ENCODE measurements around the gene RMND1.

Gene RMND1

GRCh38 chr6:151422981-151423380 lies 28.9 kb downstream of the RMND1 start:
- DNase-seq (ENCODE audit: low read depth in 2 of 3, low spot score in 2 of 3), result no peak

- no peak for DNase-seq (ENCODE audit: low read depth in 2 of 3, low spot score in 2 of 3)
Measured at GRCh38 chr6:151417477-151417876, 34.4 kb downstream of the RMND1 start.

GRCh38 chr6:151414641-151415260 lies 37.2 kb downstream of the RMND1 start:
- no peak for DNase-seq (ENCODE audit: low read depth in 2 of 3, low spot score in 2 of 3)

- DNase-seq (ENCODE audit: low read depth in 2 of 3, low spot score in 2 of 3), result no peak
Measured at GRCh38 chr6:151413372-151414145, 38.4 kb downstream of the RMND1 start.

GRCh38 chr6:151412909-151413308 lies 39.0 kb downstream of the RMND1 start:
- DNase-seq (ENCODE audit: low read depth in 2 of 3, low spot score in 2 of 3), result no peak

- no peak for DNase-seq (ENCODE audit: low read depth in 2 of 3, low spot score in 2 of 3)
Measured at GRCh38 chr6:151409679-151410078, 42.2 kb downstream of the RMND1 start.

DNA sequence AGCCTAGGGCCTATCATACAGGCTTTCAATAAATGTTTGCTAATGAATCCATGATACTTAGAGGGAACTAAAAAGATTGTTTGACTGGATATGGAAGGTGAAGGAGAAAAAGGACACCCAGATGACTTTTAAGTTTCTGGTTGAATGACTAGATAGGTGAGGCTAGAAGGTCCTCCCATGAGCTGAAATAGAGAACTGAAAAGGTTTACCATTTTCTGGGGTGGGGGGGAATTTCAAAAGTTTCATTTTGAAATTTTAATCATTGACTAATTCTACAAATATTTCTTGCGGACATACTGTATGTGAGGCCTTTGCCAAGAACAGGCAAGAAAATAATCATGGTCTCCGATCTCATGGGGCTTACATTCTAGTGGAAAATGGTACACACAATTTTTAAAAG lies 42.7 kb downstream of the RMND1 start:
- DNase-seq (ENCODE audit: low read depth in 2 of 3, low spot score in 2 of 3), result no peak

- DNase-seq (ENCODE audit: low read depth in 2 of 3, low spot score in 2 of 3), result no peak
Measured at GRCh38 chr6:151408858-151409257, 43.1 kb downstream of the RMND1 start.

DNA sequence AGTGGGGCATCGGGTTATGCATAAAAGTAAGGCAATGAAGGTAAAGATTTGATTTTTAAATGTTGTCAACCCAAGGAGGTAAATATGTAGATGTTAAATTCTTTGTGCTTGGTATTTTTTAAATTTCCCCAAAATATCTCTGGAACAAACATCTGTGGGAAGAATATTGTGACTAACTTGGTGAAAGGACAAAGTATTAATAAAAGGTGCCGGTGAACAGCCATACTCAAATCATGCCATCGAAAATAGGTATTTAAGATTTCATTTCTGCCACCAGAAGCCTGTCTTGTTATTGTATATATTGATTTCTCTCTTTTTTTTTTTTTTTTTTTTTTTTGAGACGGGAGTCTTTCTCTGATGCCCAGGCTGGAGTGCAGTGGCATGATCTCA lies 48.0 kb downstream of the RMND1 start:
- no peak for DNase-seq (ENCODE audit: low read depth in 2 of 3, low spot score in 2 of 3)

- DNase-seq (ENCODE audit: low read depth in 2 of 3, low spot score in 2 of 3), result no peak
Measured at GRCh38 chr6:151402228-151402627, 49.7 kb downstream of the RMND1 start.

- no peak for DNase-seq (ENCODE audit: low read depth in 2 of 3, low spot score in 2 of 3)
Measured at GRCh38 chr6:151400473-151400872, 51.5 kb downstream of the RMND1 start.

GRCh38 chr6:151399679-151400078 lies 52.2 kb downstream of the RMND1 start:
- DNase-seq (ENCODE audit: low read depth in 2 of 3, low spot score in 2 of 3), result no peak

DNA sequence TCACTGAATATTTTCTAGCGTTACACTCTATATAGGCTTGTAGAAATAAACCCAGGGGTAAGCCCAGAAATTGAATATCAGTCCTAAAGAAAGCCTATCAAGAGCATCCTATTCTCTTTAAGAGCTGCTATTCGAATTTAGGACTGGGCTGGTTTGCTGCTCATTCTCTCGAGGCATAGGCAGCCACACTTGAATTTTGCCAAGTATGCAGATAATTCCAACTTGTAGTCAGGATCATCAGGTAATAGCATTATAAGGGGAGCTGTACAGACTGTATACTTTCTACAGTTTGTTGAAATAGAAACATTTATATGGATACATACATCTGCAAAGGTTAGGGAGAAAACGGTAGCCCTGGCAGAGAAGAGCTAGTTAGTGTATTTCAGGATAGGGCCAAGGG lies 58.5 kb downstream of the RMND1 start:
- DNase-seq (ENCODE audit: low read depth in 2 of 3, low spot score in 2 of 3), result no peak

DNA sequence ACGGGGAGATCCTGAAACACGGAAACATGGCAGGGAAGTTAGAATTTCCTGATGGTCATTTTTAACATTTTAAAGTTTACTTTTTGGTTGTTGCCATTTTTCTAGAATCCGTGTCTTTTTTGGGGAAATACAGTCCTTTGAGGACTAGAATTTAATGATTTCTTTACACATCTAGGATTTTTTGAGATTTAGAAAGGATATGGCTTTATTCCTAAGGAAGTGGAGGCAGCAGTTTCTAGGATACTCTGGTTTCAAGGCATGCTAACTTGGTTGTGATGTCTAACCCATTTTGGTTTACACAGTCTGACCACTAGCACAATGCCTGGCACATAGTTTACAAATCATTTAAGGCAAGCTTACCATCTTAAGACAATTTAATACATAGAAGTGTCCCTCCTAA lies 59.5 kb downstream of the RMND1 start:
- DNase-seq (ENCODE audit: low read depth in 2 of 3, low spot score in 2 of 3), result no peak

- DNase-seq (ENCODE audit: low read depth in 2 of 3, low spot score in 2 of 3), result peak; percentile 26 to 47 (median 39)
Measured at GRCh38 chr6:151391471-151392413, 60.2 kb downstream of the RMND1 start, which contains the start of gene ZBTB2. TSS of gene ZBTB2 (minus strand) at chr6:151391559. CDS start at chr6:151373637, 17,922 bp downstream.

GRCh38 chr6:151390851-151391470 lies 61.0 kb downstream of the RMND1 start:
- DNase-seq (ENCODE audit: low read depth in 2 of 3, low spot score in 2 of 3), result peak; percentile 51 to 68 (median 54)

DNA sequence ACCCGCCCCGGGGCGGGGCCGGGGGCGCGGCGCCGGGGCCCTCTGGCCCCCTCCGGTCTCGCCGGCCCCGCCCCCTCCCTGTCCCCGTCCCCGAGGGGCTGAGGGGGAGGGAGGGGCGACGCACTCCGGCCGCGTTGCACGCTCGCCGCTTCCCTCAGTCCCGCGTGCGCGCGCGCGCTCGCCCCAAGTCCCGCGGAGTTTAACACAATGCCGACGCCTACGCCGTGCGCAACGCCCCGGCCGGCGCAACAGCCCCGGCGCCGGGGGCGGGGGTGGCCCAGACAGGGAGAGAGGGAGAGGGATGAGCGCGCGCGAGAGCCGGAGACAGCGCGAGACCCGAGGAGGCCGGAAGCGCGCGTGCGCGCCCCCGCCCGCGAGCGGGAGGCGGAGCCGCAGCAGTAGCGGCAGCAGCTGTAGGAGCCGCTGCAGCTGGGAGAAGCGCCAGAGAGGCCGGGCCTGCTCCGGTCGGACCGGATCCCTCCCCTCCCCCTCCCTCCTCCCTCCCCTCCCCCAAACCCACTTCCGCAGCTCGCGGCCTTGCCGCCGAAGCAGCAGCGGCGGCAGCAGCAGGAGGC lies 61.6 kb downstream of the RMND1 start:
- peak; percentile 91 to 100 (median 93) for DNase-seq (ENCODE audit: low read depth in 2 of 3, low spot score in 2 of 3)

- no peak for DNase-seq (ENCODE audit: low read depth in 2 of 3, low spot score in 2 of 3)
Measured at GRCh38 chr6:151389618-151390275, 62.2 kb downstream of the RMND1 start.

DNA sequence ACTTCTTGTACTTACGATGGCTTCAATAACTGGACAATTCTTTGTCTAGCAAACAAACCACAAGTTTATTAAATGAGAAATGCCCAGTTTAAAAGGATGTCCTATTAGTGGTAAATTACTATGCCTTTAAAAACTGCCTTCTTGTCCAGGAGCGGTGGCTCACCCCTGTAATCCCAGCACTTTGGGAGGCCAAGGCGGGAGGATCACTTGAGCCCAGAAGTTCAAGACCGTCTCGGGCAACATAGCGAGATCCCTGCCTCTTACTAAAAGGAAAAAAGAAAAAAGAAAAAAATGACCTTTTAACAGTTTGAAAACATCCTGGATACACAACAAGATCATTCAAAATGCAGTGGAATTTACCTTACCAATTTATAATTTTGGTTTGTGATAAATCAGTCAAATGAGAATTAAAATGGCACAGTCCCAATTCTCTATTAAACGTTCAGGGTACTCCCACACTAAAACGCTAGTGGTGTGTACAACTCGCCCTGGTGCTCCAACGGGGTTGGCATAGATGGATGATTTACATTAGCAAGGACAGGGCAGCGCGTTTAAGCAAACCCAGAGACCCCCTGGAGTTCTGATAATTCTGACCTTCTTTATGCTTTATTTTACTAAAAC lies 62.8 kb downstream of the RMND1 start:
- no peak for DNase-seq (ENCODE audit: low read depth in 2 of 3, low spot score in 2 of 3)

DNA sequence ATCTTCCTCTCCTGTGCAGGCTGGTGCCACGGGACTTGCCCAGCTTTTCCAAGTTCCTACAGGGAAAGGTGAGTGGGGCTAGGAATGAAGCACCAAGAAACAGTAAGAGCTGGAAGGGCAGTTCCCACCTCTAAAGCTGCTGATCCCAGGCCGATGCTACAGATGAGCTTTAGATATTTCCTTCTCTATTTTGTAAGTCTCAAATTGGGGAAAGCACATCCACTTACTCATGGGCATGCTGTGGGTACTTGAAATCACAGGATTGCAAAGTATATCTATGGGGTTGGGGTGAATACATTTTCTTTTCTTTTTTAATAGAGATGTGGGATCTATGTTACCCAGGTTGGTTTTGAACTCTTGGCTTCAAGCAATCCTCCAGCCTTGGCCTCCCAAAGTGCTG lies 63.7 kb downstream of the RMND1 start:
- DNase-seq (ENCODE audit: low read depth in 2 of 3, low spot score in 2 of 3), result no peak
